Measurements from ENCODE around the gene ARFIP2. TPM values are rescaled to one million over a fixed set of nuclear protein-coding genes. Genes with fewer than 3 reads are reported as not detected.

The ARFIP2 gene
- total and polyA plus RNA-seq, 10 of the 15 experiments (the other 5 are each of a cell fraction or from before 2014, with no cell fraction given), result 11.7 to 59.8 (median 48.0) TPM

DNA sequence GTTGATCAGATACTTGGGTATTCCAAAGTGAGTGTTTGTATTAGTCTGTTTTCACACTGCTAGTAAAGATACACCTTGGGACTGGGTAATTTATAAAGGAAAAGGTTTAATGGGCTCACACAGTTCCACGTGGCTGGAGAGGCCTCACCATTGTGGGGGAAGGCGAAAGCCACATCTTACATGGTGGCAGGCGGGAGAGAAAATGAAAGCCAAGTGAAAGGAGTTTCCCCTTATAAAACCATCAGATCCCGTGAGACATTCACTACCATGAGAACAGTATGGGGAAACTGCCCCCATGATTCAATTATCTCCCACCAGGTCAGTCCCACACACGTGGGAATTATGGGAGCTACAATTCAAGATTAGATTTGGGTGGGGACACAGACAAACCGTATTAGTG, 7.2 kb upstream of the ARFIP2 start (continued):
- TF ChIP-seq BHLHE40 (IDR thresholded peaks at IDR 0.05; ENCODE audit: borderline replicate concordance in 1 of 2, low read depth in 2 of 2, low read length in 1 of 2) (peak; percentile 78 to 89; a peak in 3 of 4 replicates), JUND (IDR thresholded peaks at IDR 0.05; ENCODE audit: low read depth, low read length) (no peak)

DNA sequence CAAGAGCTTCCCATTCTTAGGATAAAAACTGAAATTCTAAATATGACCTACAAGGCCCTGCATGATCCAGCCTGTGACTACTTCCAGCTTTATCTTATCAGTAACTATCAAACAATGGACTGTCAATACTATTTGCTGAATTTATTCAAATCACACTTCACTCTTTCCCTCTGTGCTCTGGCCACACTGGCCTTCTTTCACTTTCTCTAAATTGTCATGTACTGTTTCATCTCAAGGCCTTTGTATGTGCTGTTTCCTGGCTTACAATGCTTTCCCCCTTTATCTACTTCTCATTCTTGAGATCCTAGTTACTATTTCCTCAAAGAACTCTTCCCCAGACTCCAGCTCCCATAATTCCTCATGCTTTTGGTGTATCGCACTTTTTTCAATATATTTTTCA, 5.8 kb upstream of the ARFIP2 start:
- peaks cover 10% of the 10 kb centered on the region for H3K4me1 ChIP-seq (ENCODE audit: control insufficient read depth, insufficient read depth, low read length)
- CTCF ChIA-PET, result interaction anchor here (0.8 to 10.7 kb wide), 7 partner anchors 10 to 197 kb away, joined by 3 to 119 read pairs (median 6); partner anchors contain the start of genes DNHD1 and MRPL17
- no peaks in the 10 kb centered on the region for H4K20me1 ChIP-seq (ENCODE audit: control insufficient read depth, insufficient read depth)
- POLR2A ChIA-PET, result interaction anchor here (0.9 to 1.7 kb wide), 4 partner anchors 9 to 251 kb away, joined by 3 to 5 read pairs (median 4); no protein-coding TSS in a partner anchor
- no TSS peak for BruUV-seq (replicated peaks)
- H3K27me3 ChIP-seq (replicated peaks in 1 of 2; ENCODE audit: control insufficient read depth in 2 of 2, insufficient read depth in 2 of 2, low read length in 1 of 2), result no peaks in the 10 kb centered on the region
- peaks cover 17% of the 10 kb centered on the region for H3K79me2 ChIP-seq (ENCODE audit: control insufficient read depth, insufficient read depth, low read length)
- no peak overlapping the region for H3K4me2 ChIP-seq (ENCODE audit: control insufficient read depth, insufficient read depth)
- H3K4me3 ChIP-seq, result no peak overlapping the region
- peak overlapping the region; percentile 8; the same call in 1 of the 2 replicates for H3K27ac ChIP-seq (ENCODE audit: control insufficient read depth, insufficient read depth)
- SMC1A ChIA-PET (ENCODE audit: uncharacterized antibody, unreplicated experiment), result interaction anchor here (1.1 to 2.4 kb wide), 5 partner anchors 9 to 108 kb away, joined by 3 to 8 read pairs (median 5); no protein-coding TSS in a partner anchor
- no peak for DNase-seq (ENCODE audit: low read depth, low spot score)
- H3K36me3 ChIP-seq (ENCODE audit: control insufficient read depth in 2 of 2, insufficient read depth in 2 of 2, low read length in 1 of 2), result peaks cover 0 to 12% of the 10 kb centered on the region in 2 experiments; a peak in 2 of 4 replicates
- no peak overlapping the region for H2AFZ ChIP-seq (ENCODE audit: control insufficient read depth, low read depth, low read length)
- TF ChIP-seq KAT2A (conservative IDR thresholded peaks at IDR 0.05; ENCODE audit: control insufficient read depth, low read depth, low read length) (no peak), YBX1 (IDR thresholded peaks at IDR 0.05) (no peak), ZBED1 (IDR thresholded peaks at IDR 0.05; ENCODE audit: borderline replicate concordance) (no peak), ZNF384 (IDR thresholded peaks at IDR 0.05; ENCODE audit: borderline replicate concordance, low read depth, low read length) (no peak), NFXL1 (IDR thresholded peaks at IDR 0.05; ENCODE audit: borderline replicate concordance) (no peak), CBFB (IDR thresholded peaks at IDR 0.05; ENCODE audit: low read depth) (no peak), MYC (IDR thresholded peaks at IDR 0.05; ENCODE audit: insufficient read depth, insufficient read length, insufficient replicate concordance, low read length, severe bottlenecking) (no peak), TCF7 (IDR thresholded peaks at IDR 0.05; ENCODE audit: borderline replicate concordance) (no peak), ZNF217 (IDR thresholded peaks at IDR 0.05) (no peak), BMI1 (IDR thresholded peaks at IDR 0.05; ENCODE audit: borderline replicate concordance) (no peak), POU2F2 (IDR thresholded peaks at IDR 0.05; ENCODE audit: borderline replicate concordance, low read depth, low read length) (no peak), POLR2A (IDR thresholded peaks at IDR 0.05; ENCODE audit: low read depth, low read length) (no peak), LARP7 (IDR thresholded peaks at IDR 0.05) (no peak), ZSCAN29 (IDR thresholded peaks at IDR 0.05) (no peak), STAT3 (IDR thresholded peaks at IDR 0.05; ENCODE audit: low read depth, low read length) (no peak)
- TF ChIP-seq, protein P1, sequence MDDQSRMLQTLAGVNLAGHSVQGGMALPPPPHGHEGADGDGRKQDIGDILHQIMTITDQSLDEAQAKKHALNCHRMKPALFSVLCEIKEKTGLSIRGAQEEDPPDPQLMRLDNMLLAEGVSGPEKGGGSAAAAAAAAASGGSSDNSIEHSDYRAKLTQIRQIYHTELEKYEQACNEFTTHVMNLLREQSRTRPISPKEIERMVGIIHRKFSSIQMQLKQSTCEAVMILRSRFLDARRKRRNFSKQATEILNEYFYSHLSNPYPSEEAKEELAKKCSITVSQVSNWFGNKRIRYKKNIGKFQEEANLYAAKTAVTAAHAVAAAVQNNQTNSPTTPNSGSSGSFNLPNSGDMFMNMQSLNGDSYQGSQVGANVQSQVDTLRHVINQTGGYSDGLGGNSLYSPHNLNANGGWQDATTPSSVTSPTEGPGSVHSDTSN (IDR thresholded peaks at IDR 0.05; ENCODE audit: insufficient replicate concordance, low read depth, low read length), result no peak
- TF ChIP-seq, protein P2, sequence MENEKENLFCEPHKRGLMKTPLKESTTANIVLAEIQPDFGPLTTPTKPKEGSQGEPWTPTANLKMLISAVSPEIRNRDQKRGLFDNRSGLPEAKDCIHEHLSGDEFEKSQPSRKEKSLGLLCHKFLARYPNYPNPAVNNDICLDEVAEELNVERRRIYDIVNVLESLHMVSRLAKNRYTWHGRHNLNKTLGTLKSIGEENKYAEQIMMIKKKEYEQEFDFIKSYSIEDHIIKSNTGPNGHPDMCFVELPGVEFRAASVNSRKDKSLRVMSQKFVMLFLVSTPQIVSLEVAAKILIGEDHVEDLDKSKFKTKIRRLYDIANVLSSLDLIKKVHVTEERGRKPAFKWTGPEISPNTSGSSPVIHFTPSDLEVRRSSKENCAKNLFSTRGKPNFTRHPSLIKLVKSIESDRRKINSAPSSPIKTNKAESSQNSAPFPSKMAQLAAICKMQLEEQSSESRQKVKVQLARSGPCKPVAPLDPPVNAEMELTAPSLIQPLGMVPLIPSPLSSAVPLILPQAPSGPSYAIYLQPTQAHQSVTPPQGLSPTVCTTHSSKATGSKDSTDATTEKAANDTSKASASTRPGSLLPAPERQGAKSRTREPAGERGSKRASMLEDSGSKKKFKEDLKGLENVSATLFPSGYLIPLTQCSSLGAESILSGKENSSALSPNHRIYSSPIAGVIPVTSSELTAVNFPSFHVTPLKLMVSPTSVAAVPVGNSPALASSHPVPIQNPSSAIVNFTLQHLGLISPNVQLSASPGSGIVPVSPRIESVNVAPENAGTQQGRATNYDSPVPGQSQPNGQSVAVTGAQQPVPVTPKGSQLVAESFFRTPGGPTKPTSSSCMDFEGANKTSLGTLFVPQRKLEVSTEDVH (IDR thresholded peaks at IDR 0.05; ENCODE audit: low read depth, partially characterized antibody), result no peak
- H3K9ac ChIP-seq (ENCODE audit: control insufficient read depth, insufficient read depth, low read length), result no peak overlapping the region
- 100% methylated on average over 1 of the region's 1 CpG for whole genome bisulfite sequencing (ENCODE audit: insufficient coverage, insufficient replicate concordance, low lambda C conversion rate, missing lambda C conversion rate)
- in situ Hi-C loops (cut with MboI), result no loop called here
- intact Hi-C loops (cut with micrococcal nuclease; ENCODE audit: unreplicated experiment), result loop anchor here (10.0 kb wide), 2 partner anchors 252 to 1038 kb away; partner anchors contain the start of genes CNGA4 and FHIP1B
- no peaks in the 10 kb centered on the region for H3K9me3 ChIP-seq (replicated peaks; ENCODE audit: control insufficient read depth, insufficient read depth, low read length)
- no peak for FAIRE-seq
- RAD21 ChIA-PET (ENCODE audit: unreplicated experiment), result interaction anchor here (0.9 to 3.4 kb wide), 2 partner anchors 108 to 196 kb away, joined by 3 to 14 read pairs; partner anchors contain the start of gene MRPL17
- peak; percentile 69 for ATAC-seq

Measured in GM12878 (cell line).